ENCODE measurements around the gene CDH26.

Gene CDH26

DNA sequence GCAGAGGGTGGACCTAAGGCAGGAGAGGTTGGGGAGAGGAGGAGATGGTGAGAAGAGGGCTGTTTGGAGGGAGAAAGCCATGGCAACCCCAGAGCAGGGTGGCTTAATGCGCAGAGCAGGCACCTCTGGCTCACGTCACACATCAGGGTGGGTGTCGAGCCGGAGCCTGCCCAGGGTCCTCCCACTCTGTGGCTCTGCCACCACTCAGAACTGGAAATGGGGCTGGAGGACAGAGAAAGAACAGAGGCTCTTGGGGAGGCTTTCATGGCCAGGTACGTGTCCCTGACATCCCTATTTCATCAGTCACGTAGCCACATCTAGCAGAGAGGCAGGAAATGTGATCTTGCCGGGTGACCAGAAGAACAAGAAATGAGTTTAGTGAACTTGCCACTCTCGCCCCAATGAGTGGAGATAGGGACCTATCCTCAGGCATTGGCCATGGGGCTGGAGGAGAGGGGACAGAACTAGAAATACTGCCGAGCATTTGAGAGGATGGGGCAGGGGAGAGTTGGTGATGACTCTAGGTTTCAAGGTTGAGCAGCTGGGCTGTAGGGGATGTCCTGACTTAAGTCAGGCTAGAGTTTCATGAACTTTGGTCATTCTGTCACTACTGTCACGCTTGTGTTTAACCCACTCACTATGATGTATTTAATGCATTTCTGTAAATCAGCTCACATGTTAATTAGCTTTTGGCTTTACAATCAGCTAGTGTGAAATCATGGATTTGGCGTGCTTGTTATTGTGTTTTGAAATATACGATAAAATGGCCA lies 52.7 kb downstream of the CDH26 start:
- no peak for DNase-seq

DNA sequence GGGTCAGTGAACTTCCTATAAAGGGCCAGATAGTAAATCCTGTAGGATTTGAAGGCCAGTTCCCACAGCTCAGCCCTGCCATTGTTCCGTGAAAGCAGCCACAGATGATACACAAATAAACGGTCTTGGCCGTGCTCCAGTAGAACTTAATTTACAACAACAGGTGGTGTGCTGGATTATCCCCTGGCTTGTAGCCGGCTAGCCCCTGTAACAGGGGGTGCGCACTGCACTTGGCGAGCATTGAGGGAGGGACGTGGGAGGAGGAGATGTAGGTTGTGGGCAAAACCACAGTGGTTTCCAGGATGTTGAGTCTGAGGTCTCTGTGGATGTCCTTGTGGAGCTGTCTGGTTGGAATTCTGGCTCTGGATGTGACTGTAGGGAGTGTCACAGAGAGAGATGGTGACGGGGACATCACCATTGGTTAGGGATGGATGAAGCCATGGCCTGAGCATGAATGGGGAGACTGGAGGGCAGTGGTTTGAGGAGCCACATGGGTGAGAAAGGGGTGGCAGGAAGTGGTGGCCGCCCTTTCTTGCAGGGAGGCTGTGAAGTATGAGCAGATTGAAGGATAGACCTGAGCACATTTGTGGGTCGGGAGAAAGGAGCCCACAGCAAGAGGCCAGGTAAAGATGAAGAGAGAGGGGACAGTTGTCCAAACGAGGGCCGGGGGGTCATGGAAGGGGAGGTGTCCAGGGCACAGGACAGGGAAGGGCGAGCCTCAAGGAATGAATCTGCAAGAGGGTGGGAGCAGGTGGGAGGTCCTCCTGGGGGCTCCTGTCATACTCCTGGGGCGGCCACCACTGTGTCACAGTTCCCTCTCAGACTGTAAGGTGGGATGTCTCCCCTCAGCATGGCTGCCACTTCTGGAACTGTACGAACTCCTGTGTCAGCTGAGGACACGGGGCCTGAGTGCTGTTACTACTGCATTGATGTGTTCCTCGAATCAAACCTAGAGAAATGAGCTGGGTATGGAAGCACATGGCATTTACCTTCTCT lies 53.6 kb downstream of the CDH26 start:
- no peak for DNase-seq

DNA sequence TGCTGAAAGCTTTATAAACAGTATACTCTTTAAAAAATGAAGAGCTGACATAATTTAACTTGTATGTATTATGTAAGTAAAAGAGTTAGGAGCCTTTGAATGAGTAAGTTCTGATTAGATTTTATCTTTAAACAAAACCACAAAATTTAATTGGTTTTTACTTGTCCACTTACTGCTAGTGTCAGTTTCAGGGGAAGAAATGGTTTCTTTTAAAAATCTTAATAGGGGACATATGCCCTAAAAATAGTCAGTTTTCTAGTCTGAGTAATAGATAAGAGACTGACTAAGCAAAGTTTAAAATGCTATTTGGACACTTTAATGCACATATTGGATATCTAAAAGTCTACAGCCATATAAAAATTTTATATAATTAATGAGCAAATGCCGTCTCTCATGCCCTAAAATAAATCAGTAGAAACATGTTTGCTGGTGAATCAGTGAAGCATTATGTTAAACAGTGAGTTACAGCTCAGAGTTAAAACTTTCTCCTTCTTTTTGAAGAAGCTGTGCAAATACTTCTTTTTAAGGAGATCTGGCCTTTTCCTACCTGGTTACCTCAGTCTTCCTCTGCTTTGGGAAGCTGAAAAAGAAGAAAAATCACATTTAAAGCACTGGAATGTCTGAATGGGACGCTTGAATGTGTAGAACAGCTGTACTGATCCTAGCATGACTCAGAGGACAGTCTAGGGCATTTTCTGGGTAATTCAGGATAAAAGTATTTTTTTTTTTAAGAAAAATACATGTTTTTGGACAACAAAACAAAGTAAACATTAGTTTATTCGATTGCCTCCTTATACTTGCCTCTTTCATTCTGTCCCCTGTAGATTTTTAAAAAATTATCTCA lies 55.3 kb downstream of the CDH26 start:
- no peak for DNase-seq

DNA sequence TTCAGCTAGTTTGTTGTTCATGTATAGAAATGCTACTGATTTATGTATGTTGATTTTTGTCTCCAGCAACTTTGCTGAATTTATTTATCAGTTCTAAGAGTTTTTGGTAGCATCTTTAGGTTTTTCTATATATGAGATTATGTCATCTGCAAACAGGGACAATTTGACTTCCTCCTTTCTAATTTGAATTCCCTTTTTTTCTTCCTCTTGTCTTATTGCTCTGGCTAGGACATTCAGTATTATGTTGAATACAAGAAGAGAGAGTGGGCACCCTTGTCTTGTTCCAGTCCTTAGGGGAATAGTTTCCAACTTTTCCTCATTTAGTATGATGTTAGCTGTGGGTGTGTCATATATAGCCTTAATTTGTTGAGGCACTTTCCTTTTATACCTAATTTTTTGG lies 58.2 kb downstream of the CDH26 start:
- no peak for DNase-seq

DNA sequence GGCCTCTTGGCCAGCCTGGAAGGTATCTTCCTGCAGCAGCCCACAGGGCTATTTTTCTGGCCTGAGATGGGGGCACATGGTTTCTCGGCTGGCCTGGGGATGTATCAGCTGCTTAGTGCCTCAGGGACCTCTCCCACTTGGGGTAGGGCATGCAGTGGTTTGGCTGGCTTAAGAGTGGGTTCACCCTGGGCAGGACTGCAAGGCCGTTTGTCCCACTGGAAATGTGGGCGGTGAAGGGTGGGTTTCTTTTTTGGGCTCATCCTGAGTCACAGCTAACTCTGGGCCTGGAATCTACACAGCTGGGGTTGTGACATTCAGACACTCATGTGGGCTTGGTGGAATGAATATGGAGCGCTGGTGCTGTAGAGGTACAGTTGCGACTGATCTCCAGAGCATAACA lies 62.0 kb downstream of the CDH26 start:
- DNase-seq = no peak

DNA sequence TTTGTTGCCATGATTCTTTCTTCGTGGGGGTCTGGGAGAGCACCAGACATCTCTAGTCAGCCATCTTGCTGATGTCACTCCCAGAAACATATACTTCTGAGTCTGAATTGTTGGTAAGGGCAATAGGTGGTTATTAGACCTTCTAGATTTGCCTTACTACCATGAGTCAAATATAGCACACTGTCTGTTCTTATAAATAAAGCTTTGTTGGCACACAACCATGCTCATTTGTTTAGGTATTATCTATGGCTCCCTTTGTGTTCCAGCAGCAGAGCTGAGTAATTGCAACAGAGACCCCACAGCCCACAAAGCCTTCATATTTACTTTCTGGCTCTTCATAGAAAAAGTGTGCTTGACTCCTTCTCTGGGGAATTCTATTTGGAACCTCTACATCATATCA lies 62.9 kb downstream of the CDH26 start:
- no peak for DNase-seq

DNA sequence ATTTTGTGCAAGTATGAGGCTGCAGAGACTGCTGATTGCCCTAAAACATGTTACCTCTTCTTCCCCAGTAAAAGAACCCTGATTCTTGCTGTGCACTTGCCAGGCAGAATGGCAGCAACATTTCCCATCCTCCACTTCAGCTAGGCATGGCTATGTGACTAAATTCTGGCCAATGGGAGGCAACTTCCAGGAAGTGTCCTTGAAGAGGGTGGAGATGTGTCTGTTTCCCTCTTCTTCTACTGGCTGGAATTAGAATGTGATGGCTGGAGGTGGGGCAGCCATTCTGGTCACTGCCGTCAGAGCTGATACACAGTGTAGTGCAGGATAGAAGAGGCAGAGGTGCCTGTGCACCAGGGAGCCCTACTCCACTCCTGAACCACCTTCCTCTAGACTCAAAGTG lies 64.6 kb downstream of the CDH26 start:
- no peak for DNase-seq

DNA sequence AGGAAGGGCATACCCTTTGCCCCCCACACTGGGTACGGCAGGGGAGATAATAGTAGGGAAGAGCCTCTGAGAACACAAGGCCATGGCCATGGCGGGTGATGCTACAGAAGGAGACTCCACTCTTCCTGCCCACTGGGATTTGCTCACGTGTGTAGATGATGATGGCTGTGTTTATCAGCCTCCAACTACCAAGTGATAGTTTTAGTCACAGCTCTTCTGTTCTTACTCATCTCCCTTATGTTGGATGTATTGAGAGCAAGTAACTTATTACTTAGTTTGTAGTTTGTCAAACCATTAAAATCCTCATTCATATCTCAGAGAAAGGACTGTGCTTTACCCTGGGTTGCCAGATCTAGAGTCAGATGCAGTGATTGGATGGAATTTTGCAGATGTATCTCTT lies 66.0 kb downstream of the CDH26 start:
- DNase-seq = no peak

DNA sequence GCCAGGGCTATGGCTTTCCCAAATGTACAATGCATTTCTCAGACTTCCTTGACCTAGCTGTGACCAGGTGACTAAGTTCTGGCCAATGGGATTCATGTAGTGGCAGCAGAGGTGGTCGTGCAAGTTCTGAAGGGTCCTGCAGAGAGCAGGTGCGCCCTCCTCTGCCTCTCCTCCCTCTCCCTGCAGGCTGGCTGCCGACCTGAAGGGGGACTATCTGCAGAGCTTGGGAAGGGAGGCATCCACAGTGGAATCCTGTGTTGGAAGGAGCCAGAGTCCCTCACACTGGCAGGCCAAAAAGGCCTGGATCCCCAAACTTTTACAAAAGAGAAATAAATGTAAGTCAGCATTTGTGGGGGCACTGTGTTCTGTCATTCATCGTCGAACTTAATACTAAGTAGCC lies 66.6 kb downstream of the CDH26 start:
- no peak for DNase-seq

DNA sequence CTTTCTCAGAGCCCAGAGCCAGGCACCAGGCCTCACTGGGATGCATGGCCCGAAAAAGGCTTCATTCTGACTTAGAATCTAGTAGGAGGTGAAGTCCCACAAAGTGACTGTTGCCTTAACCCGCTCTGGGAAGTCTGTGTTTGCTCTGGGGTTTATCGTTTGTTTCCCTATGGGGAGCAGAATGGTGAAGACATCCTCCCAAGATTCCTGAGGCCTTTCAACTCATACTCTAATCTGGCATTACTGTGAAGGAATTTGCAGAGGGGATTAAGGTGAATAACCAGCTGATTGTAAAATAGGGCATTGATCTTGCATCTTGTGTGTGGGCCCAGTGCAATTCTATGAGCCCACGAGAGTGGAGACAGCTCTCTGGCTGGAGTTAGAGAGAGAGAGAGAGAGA lies 67.8 kb downstream of the CDH26 start:
- DNase-seq = no peak

DNA sequence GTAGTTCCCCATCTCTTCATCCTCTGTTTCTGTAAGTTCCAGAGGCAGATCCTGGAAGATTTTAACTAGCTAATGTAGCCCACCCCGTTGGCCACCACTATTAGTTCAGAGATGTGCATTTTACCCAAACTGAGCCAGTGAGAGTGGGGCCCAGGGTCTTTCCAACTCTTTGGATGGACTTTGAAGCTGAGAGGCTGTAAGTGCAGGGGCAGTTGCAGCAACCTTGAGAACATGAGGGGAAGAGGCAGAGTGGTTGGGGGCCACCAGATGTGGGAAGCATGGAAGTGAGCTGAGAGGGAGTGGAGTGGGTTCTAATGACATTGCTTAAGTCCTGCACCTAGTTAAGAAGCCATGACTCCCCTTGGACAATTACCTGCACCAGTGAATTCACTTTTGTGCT lies 72.2 kb downstream of the CDH26 start:
- no peak for DNase-seq

DNA sequence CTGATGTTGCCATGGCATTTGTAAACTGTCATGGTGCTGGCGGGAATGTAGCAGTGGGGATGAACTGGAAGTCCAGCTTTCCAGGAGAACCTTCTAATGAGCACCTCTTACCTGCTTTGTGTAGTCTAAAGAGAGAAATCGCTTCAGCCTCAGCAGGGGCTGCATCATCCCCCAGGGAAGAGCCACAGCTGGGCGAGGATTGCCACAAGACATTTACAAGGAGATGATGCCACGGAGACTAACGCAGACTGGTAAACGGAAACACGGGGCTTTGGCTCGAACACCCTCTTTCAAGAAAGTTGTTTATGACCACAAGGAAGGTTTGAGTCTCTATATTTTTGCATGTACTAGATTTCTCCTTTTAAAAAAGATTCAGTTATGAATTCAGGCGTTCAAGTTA lies 72.9 kb downstream of the CDH26 start:
- no peak for DNase-seq

DNA sequence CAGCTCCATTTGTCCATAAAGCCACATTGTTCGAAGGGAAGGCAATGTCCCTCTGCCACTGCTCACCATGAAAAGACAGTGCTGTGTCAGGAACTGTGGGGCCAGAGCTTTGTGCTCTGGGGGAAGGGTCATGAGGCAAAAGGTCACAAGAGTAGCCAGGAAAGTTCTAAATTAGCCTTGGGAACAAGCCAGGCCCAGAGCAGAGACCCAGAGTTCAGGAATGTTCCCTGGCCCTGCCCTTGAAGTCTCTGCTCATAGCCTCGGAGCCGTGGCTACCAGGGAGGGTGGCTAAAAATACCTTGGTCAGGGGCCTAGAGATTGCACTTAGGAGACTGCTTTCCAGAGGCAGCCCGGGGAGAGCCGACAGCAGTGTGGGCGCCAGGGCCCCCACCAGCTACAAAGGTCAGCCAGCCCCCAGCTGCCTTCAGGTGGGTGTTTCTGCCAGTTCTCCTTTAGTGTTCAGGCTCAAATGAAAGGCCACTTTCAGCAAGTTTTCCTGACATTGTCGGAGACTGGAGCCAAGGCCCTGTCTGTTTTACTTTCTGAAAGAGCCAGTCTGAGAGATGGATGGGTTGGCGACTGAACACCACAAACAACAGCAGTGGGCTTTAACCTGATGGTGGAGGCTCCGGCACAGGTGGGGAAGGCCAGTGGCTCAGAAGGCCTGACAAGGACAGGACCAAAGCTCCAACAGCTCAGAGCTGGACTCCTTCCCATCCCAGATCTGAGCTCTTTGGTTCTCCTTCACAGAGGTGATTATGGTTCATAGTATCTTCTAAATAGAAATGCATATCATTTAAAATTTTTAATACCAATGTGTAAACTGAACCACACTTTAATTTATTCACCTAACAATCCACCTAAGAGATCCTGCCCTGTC lies 76.2 kb downstream of the CDH26 start:
- DNase-seq = peak in 12 of 58 donors; percentile 8 to 80 (median 28)

DNA sequence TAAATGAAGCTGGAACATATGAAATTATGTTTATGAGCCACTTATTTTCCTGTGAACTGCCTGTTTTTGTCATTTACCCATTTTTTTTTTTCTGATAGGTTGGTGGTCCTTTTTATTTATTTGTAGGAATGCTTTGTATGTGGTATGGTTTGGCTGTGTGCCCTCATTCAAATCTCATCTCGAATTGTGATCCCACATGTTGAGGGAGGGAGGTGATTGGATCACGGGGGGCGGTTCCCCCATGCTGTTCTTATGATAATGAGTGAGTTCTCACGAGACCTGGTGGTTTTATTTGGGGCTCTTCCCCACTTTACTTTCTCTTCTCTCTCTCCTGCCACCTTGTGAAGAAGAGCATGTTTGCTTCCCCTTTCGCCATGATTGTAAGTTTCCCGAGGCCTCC lies 77.3 kb downstream of the CDH26 start:
- DNase-seq = no peak

DNA sequence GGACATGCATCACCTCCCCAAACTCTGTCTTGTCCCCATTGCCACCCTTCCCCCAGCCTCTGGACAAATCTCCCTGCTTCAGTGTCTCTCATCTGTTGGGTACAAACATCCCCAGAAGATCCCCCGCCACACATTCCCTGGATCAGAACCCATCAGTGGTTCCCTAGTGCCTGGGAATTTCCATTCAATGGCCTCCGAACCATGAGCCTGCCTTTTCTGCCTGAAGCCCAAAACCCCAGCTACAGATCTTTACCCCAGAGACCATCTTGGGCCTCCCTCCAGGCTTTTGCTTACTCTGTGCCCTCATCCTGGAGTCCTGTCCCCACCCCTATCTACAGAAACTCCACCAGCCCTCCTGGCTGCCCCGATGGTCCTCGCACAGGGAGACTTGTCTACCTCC lies 78.1 kb downstream of the CDH26 start:
- DNase-seq = no peak

DNA sequence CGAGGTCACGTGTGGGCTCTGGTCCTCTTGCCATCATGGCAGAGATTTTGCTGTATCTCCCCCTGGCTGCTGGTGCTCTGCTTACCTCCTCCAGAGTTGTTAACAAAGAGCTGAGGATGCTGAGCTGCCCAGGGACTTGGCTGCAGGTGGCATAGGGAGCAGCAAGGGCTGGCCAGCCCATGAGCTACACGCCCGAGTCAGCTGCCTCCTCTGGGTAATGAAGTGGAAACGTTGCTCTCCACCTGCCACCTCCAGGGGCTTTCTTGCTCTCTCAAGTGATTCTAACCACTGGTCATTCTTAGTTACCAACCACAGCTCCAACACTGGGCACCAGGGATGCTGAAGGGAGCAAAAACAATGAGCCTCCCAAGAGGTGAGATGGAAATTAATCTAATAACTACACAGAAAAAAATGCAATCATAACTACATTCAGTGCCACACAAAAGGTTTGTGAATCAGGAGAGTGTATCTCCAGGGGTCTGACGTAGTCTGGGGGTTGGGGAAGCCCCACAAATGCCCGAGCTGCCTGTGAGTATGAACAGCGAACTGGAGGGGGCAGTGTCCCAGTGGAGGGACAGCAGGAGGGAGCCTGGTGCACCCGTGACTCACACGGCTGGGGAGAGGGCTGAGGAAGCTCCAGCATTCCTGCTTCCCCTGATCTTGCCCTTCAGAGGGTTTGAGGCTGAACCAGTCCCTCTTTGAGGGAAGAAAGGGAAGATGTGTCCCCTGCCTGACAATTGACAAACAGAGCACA lies 78.7 kb downstream of the CDH26 start:
- DNase-seq = no peak

DNA sequence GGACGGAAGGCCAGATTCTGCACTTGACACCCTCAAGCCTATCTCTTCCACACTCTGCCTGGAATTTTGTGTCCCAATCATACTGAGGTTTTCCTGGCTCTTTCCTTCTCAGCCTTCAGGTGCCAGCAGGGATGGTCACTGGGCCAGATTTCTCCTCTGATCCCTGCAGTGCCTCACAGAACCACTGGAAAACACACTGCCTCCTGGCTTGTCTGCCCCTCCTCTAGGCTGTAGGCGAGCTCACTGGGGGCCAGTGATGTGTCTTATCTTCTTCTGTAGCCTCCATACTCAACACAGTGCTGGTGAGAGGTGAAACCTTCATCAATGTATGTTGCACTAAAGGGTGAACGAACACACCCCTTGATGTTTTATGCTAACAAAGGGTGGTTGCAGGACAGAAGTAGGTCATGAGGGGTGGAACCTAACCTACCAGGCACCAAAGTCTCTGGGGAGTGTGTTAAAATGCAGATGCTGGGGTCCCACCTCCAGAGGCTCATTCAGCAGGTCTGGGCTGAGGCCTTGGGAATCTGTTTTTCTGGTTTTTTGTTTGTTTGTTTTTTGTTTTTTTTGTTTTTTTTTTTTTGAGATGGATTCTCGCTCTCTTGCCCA lies 80.3 kb downstream of the CDH26 start:
- DNase-seq = no peak

DNA sequence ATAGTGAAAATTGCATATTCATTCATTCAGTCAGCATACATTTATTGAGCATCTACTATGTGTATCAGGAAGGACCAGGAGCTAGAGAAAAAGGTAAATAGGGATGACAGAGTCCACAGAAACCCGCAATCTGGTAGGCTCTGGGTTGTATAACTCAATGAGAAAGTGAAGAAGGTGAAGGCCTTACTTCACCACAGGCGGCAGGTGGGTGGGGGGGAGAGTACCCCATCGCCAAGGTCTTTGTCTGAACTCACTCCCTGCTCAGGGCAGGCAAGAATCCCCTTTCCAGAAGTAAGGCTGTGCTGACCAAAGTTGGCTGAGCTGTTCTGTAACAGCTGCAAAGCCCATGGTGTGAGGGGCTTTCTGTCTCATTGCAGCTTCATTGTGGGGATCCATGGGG lies 81.3 kb downstream of the CDH26 start:
- DNase-seq = no peak

DNA sequence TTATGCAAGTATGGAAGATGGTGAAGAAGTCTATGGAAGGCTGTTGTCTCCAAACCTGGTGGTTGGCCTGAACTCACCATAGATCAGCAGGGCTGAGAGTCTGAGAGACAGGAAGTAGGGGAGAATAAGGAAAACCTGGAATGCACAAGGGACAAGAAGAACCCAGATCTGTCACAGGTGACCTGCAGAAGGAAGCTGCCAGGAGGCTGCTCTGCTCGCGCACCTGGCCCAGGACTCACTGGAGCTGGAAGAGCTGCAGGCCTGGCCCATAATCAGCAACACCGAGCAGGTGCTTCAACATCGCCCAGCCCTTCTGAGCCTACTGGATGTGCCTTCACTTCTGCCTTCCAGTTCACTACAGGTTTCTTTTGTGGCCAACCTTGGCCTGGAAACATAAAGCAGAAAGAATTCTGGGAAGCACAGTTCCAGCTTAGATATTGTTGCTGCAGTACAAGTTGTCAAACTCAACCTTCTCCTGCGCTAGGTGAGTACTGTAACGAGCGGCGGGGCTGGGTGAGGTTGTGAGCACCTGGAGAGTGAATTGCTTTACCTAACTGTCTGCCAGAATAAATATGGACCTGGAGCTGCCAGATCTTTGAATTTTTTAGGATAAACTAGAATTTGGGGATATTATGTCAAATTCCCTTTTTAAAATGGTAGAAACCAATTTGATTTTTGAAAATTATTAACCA lies 82.4 kb downstream of the CDH26 start:
- no peak for DNase-seq
